A172 (cell line): Measurements from ENCODE around the gene PGPEP1. TPM values are rescaled to one million over a fixed set of nuclear protein-coding genes. Genes with fewer than 3 reads are reported as not detected.
"Not testable (repeated sequence)": the region's sequence is repeated elsewhere in the genome, so short reads cannot be mapped to it uniquely, and the experiment has no call there.

Source experiments
- DNase-seq: peaks from one replicate; pipeline ENCODE4 v3.0.0-alpha.2; 2015; ENCODE audit warnings: low spot score
- total RNA-seq: library from RNA; depleted of rRNA; stranded (reverse); fragments of >200 nt; shearing (Covaris generic); gene quantifications from 2 replicates; pipeline ENCODE4 v1.2.3, GENCODE V29; 2014

PGPEP1 gene
- total RNA-seq, 1 experiment from 2014 or later: 19.1 TPM

GRCh38 chr19:18308051-18308947, 32.1 kb upstream of the PGPEP1 start:
- no peak for DNase-seq

DNA sequence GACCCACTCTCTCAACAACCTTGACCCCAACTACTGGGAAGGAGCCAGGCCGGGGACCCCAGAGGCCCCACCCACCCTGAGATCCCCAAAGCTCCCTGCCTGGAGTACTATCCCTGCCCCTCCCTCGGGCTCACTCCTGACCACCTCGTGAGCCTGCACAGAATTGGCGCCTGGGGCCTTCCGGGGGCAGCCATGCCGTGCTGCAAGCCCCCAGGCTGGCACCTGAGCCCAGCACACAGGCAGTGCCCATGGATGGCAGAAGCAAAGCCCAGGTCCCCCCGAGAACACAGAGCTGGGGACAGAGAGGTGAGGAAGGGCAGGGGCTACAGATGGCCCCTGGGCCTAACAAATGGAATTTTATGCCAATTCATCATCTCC, 31.5 kb upstream of the PGPEP1 start:
- DNase-seq: no peak

GRCh38 chr19:18309525-18310064, 30.8 kb upstream of the PGPEP1 start:
- DNase-seq: no peak

- DNase-seq: no peak
Measured at GRCh38 chr19:18310118-18310909, 30.1 kb upstream of the PGPEP1 start.

DNA sequence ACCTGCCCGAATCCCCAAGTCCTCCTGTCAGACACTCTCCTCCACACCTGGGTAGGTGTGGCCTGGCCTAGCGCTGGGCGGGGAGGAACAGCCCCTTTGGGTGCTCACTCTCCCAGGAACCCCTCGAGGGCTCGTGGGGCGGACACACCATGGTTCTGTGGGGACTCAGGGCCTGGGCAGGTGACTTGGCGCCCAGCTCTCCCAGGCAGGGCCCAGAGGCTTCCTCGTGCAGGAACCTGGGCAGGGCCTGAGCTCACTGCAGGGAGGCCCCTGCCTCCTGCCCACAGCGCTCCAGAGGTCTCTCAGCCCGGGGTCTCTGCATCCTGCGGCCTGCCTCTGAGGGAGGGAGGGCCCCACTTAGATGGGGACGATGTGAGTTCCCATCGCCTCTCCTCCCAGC, 29.4 kb upstream of the PGPEP1 start:
- DNase-seq: no peak

DNA sequence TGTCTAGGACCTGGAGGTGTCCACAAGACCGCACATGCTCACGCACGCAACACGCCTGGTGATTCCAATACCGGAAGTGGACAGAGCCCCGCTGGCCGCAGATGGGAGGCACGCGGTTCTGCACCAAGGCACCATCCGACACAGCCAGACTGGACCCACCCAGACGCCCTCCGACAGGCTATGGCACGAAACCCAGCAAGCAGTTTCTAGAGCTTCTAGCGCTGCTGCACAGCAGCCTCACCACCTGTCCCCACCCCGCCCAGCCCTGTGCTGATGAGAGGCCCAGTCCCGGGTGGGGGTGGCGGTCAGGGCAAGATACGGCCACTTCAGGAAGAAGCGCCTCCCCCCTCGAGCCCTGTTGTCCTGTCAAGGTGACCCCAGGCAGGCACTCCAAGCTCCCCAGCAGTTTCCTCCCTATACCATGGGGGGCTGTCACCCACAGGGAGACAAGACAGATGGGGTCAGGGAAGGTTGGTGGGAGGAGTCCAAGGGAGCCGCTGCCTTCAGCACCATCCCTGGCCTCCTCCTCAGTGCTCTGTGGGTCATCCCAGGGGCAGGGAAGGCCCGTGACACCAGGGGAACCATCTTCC, 28.8 kb upstream of the PGPEP1 start:
- no peak for DNase-seq

GRCh38 chr19:18312092-18312534, 28.3 kb upstream of the PGPEP1 start:
- DNase-seq: no peak

DNA sequence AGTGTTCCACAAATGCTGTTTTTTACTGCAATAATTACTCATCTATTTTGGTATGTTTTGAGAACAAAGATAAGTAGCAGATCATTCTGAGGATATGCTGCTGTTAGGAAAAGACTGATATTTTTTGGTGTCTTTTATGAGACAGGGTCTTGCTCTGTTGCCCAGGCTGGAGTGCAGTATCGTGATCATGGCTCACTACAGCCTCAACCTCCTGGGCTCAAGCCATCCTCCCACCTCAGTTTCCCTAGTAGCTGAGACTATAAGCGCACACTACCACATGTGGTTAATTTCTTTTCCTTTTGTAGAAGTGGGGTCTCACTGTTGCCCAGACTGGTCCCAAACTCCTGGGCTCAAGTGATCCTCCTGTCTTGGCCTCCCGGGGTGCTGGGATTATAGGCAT, 27.0 kb upstream of the PGPEP1 start:
- no peak for DNase-seq

GRCh38 chr19:18317961-18318800, 22.2 kb upstream of the PGPEP1 start:
- no peak for DNase-seq

DNA sequence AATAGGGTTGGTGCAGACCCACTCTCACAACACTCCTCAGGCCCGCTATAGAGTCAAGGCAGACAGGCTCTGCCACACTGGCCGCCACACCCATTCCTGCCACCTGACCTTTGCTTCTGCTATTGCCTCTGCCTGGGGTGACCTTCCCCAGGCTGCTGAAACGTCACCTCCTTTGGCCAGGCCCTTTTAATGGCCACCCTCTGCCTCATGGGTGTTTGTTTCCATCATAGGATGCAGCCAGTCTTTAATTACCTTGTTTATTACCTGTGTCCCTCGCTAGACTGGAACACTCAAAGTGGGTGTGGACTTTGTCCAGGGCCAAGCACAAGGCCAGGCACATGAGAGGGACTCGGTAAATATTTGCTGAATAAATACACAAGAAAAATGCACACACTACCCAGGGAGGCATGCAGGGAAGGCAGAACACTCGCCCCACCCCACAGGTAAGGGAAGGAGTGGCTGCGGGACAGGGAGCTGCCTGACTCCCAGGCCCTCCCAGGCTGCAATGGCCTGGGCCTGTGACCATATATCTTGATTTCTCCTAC, 20.7 kb upstream of the PGPEP1 start:
- no peak for DNase-seq

DNA sequence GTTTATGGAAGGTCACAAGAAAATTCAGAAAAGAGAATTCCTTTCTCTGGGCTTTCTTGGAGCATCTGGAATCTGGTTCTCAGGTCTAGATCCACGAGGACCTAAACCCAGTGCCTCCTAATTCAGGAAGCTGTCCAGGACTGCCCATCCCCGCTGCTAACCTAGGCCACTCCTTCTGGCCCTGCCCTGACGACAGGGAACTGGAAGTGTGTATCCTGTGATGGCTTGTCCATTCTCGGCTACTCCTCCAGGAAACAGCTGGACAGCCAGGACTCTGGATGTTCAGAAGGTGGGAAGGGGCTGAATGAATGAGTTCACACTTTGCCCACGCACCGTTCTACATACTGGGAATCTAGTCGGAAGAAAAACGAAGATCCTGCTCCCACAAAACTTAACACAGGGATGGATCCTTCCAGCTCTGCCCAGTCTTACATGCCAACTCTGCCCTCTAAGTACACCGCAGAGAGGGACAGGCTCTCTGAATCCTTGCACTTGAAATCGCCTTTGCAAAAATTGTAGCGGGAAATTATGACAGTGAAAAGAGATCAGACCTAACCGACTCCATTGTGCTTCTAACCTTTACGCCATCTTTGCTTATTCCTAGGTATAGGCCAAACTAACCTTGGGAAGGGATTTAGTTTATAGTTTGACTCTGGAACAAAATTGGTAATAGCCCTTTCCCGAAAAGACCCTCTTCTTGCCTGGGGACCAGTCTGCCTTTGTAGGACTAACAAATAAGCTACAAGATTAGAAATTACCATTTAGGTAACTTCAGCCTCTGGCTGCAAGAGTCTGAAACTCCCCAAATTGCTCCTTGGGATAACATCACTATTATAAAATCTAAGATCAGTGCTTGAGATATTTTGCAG, 19.3 kb upstream of the PGPEP1 start:
- no peak for DNase-seq

GRCh38 chr19:18321734-18322102, 18.7 kb upstream of the PGPEP1 start:
- no peak for DNase-seq

DNA sequence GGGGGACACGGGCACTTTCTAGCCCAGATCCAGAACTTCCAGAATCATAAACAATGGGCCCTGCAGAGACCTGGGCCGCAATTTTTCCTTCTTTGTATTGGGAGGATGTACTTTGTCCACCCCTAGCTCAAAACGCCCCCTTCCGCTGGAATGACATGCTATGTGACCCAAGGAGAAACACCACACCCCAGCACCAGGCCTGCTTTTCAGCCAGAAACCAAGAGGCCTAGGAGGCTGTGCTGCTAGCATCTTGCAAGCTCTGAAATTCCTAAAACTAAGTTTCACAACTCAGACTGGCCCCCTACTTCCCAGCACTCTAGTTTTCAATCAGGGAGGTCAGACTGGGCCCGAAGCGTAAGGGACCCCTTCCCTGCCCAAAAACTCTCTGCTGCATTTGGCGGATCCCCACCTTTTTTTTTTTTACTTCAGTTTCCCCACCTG, 18.1 kb upstream of the PGPEP1 start:
- DNase-seq: peak; percentile 59

DNA sequence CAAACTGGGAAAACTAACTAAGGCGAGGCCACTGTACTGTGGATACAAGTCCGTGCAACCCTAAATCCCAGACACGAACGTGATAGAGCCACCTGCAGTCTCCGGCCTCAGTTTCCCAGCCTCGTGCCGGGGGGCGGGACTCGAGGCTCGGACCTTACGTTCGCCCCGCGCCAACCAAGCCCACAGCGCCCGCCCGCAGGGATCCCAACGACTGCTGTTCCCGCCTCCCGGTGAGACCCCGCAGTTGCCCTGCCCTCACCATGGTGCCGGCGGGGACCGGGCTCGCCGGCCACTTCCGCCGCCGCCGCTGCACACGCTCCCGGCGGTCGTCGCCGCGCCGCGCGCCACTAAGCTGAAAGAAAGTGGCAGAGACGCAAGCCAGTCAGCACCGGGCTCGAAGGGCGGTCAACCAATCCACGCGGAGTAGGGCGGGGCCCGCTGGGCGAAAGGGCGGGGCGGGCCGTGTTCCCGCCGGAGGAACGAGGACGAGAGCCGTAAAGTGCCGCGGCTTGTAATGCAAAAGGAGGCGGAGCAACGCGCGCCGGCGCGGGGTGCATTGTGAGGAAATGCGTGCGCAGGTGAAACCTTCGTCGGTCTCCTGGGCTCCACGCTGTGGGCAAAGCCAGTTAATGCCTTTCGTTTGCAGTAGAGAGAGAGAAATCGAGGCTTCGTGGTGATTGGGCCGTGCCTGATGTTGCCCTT, 17.5 kb upstream of the PGPEP1 start, which contains the start of gene LSM4:
Gene LSM4, minus strand, starts transcription at position 318 of the 702 bp plus-strand sequence. Its CDS starts 56 bp downstream, at position 262.
- DNase-seq: peak; percentile 96

DNA sequence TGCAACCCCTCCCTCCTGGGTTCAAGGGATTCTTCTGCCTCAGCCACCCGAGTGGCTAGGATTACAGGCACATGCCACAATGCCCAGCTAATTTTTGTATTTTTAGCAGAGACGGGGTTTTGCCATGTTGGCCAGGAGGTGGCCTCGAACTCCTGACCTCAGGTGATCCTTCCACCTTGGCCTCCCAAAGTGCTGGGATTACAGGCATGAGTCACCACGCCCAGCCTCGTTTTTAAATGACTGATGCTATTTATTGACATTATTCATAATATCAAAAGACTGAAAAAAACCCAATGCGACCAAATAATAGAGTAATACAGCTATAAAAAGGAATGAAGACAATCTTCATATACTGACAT, 16.0 kb upstream of the PGPEP1 start:
- DNase-seq: not testable (repeated sequence)

DNA sequence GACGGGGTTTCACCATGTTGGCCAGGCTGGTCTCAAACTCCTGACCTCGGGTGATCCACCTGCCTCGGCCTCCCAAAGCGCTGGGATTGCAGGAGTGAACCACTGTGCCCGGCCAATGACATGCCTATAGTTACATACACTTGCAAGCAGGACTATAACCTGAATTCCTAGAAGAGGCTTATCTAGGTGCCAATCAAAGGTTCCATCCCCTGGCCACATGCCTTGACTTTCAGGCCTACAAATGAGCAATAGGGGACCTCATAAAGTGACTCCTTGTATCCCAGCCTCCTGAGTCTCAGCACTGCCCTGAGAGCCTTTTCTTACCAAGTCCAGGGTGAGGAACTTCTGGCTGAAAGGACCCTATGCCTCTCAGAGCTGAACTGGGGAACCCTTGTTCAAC, 13.6 kb upstream of the PGPEP1 start:
- no peak for DNase-seq

- DNase-seq: peak; percentile 98
Measured at GRCh38 chr19:18328340-18329034, 11.9 kb upstream of the PGPEP1 start.

DNA sequence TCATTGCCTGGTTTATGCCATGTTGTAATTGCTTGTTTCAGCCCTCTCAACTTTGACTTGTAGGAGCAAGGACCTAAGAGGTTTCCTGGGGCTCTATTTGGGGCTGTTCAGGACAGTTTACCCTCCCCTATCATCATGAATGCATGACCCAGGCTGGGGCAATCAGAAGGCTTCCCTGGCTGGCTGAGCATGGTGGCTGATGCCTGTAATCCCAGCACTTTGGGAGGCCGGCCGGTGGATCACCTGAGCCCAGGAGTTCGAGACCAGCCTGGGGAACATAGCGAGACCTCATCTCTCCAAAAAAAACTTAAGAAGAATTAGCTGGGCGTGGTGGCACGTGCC, 11.4 kb upstream of the PGPEP1 start:
- no peak for DNase-seq

- DNase-seq: no peak
Measured at GRCh38 chr19:18330868-18331267, 9.5 kb upstream of the PGPEP1 start.
